NCI-H748 treated with DMSO at 0.1 percent for 48 hours (cell line): ENCODE data around the gene LGR5.
A peak's percentile ranks its signal among the peaks of the same experiment; 100 is the strongest.

Source experiments
- DNase-seq: peaks from one replicate; lab custom pipeline; 2025; lab: John Stamatoyannopoulos, UW

Gene LGR5, protein sequence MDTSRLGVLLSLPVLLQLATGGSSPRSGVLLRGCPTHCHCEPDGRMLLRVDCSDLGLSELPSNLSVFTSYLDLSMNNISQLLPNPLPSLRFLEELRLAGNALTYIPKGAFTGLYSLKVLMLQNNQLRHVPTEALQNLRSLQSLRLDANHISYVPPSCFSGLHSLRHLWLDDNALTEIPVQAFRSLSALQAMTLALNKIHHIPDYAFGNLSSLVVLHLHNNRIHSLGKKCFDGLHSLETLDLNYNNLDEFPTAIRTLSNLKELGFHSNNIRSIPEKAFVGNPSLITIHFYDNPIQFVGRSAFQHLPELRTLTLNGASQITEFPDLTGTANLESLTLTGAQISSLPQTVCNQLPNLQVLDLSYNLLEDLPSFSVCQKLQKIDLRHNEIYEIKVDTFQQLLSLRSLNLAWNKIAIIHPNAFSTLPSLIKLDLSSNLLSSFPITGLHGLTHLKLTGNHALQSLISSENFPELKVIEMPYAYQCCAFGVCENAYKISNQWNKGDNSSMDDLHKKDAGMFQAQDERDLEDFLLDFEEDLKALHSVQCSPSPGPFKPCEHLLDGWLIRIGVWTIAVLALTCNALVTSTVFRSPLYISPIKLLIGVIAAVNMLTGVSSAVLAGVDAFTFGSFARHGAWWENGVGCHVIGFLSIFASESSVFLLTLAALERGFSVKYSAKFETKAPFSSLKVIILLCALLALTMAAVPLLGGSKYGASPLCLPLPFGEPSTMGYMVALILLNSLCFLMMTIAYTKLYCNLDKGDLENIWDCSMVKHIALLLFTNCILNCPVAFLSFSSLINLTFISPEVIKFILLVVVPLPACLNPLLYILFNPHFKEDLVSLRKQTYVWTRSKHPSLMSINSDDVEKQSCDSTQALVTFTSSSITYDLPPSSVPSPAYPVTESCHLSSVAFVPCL

DNA sequence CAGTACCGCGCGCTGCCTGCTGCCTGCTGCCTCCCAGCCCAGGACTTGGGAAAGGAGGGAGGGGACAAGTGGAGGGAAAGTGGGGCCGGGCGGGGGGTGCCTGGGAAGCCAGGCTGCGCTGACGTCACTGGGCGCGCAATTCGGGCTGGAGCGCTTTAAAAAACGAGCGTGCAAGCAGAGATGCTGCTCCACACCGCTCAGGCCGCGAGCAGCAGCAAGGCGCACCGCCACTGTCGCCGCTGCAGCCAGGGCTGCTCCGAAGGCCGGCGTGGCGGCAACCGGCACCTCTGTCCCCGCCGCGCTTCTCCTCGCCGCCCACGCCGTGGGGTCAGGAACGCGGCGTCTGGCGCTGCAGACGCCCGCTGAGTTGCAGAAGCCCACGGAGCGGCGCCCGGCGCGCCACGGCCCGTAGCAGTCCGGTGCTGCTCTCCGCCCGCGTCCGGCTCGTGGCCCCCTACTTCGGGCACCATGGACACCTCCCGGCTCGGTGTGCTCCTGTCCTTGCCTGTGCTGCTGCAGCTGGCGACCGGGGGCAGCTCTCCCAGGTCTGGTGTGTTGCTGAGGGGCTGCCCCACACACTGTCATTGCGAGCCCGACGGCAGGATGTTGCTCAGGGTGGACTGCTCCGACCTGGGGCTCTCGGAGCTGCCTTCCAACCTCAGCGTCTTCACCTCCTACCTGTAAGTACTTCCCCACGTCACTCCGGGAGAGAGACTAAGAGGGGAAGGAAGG is at the start of gene LGR5:
LGR5 (plus strand) TSS at position 186 of the 732 bp plus-strand sequence; CDS start at position 469, 283 bp downstream.
- DNase-seq, result peak; percentile 68

DNA sequence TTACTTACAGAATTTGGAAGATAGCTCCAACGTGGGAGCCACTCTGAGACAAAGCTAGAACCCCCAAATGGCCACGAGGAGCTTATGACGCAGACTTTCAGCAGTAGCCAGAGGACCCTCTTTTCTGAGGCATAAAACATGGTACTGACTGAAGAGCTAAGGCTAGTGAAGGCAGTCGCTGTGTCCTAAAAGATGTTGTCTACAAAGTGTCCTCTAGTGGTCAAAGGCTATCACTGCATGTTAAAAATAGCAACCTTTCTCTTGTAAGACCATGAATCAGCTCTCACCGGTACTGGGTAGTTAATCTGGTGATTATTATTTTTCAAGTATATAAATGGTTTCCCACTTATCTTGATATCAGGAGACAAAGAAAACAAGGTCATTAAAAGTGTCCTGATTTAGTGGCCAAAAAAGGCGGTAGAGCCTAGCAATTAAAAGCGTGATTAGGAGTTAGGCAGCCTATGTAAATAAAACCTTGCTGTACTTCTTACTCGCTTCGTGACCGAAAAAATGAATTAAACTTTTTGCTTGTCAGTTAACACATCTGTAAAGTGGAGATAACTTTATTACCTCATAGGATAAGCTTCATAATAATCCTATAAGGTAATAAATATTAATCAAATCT is 47.0 kb upstream of the LGR5 start:
- DNase-seq, result peak; percentile 86

DNA sequence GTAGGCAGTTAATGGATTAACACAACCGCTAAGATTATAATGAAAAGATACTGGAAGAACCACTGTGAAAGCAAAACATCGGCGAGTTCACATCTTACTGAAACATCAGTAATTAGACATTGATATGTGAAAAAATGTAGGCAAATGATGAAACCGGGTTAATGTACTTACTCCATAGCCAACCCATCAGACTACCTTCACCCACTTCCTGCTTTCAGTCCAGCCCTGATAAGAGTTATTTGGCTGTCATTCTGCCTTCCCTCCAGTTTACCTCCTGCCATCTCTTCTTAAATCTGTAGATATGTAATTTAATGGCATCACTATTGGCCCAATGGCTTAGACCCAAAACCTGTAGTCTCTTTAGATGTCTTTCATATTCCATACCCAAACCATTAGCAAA is 46.0 kb upstream of the LGR5 start:
- DNase-seq, result no peak

DNA sequence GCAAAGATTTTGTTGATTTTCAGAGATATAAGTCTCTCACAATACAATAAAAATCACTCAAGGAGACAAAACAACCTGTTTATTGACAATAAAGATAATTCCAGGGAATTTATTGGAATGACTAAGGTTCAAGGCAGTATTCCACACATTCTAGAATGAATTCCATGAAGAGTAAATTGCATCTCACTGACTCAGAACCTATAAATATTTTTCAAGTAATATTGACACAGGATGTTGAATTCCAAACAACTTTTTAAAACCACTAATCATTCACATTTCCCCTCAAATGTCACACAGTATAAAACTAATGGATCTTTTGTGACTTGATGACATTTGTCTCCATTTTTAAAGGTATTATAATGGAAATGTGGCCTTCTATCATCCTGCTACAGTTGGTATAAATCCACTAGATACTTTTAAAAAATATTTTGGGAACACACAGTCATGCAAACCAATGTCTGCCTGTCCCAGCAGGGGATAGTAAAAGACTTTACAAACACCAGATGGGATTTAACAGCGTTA is 42.1 kb upstream of the LGR5 start:
- no peak for DNase-seq

DNA sequence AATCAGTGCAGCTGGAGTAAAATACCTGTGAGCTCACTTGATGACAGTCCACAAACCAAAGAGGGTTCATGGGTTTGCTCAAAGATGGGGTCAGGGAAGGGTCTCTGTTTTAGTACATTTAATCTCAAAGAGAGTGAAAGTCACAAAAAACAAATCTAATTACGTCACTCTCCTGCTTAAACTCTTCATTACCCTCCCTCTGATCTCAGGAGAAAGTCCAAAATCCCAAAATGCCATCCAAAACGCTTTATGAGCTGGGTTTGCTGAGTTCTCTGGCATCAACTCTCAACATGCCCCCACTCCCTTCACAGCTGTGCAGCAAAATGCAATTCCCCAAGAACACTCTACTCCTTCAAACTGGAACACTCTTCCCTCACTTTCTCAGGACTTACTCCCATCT is 40.4 kb upstream of the LGR5 start:
- no peak for DNase-seq

DNA sequence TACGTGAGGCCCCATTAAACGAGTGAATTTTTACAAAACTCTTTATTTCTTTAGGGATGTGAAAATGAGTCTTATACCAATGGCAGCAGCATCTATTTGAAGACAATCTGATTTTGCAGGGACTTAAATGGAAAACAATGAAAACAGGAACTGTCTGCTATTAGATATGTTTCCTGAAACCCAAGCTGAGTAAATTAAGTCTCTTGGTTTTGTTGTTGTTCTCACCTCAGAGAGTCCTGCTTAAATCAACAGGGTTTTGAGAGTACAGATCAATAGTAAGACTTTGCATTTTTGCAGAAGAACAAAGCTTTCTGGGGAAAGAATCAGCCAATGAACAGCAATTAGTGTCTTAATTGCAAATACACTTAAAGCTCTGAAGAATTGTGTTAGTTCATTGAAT is 39.1 kb upstream of the LGR5 start:
- DNase-seq, result no peak

DNA sequence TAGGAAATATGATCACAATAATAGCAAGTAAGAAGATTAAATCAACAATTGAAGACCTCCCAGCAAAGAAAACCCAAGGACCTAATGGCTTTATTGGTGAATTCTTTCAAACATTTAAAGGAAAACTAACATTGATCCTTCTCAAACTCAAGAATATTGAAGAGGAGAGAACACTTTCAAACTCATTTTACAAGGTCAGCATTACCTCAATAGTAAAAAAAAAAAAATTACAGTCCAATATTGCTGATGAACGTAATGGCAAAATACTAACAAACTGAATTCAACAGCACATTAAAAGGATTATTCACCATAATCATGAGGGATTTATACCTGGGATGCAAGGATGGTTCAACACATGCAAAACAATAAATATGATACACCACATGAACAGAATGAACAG is 33.7 kb upstream of the LGR5 start:
- DNase-seq, result no peak

DNA sequence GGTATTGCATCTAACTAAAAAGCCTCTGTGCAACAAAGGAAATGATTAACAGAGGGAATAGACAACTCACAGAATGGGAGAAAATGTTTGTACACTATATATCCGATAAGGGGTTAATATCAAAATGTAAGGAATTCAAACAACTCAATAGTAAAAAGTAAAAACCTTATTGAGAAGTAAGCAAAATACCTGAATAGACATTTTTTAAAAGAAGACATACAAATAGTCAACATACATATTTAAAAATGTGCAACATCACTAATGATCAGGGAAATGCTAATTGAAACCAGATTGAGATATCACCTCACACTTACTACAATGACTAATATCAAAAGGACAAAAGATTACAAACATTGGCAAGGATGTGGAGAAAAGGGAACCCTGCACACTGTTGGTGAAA is 31.9 kb upstream of the LGR5 start:
- DNase-seq, result no peak

DNA sequence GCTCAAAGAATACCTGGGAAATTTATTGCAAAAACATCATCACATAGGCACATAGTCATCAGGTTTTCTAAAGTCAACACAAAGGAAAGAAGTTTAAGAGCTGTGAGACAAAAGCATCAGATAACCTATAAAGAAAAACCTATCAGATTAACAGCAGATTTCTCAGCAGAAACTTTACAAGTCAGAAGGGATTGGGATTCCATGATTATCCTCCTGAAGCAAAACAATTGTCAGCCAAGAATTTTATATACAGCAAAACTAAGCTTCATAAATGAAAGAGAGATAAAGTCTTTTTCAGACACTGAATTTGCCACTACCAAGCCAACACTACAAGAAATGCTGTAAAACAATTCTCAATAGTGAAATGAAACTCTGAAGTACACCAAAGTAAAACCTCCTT is 28.8 kb upstream of the LGR5 start:
- DNase-seq, result no peak

DNA sequence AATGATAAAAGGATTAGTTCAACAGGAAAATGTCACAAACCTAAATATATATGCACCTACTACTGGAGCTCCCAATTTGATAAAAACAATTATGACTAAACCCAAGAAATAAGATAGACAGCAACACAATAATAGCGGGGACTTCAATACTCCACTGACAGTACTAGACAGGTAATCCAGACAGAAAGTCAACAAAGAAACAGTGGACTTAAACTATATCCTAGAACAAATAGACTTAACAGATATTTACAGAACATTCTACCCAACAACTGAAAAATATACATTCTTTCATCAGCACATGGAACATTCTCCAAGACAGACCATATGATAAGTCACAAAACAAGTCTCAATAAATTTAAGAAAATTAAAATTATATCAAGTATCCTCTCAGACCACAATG is 28.0 kb upstream of the LGR5 start:
- DNase-seq, result no peak

DNA sequence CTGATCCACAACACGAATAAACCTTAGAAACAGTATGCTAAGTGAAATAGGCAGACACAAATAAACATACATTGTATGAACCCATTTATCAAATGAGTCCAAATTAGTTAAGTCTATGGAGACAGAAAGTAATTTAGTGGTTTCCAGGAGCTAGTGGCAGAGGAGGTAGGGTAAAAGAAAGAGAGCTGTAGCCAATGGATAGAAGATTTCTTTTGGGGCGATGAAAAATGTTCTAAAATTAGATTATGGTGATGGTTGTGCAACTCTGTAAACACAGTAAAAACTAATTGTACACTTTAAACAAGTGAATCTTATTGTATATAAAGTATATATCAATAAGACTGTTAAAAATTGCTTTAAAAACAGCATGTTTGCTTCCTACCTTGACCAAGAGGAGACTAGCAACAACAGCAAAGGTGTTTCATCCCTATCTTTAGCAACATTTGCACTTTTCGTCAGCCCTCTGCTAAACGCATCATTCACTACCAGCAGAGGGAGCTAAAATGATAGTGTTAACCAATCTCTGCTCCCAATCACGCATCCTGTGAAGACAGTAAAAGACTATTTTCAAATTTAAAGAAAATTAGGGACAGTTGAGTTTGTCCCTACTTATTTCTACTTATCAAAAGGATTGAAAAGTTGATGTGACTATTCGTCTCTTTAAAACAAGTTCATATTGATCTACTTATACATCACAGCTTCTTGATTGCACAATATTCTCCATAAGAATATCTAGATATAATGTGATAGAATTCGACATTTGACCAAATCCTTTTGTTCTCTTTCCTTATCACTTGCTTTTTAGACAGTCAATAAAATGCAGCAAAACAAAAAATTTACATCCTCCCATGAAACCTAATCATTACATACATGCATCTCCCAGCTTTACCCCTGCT is 24.0 kb upstream of the LGR5 start:
- DNase-seq, result peak; percentile 70

DNA sequence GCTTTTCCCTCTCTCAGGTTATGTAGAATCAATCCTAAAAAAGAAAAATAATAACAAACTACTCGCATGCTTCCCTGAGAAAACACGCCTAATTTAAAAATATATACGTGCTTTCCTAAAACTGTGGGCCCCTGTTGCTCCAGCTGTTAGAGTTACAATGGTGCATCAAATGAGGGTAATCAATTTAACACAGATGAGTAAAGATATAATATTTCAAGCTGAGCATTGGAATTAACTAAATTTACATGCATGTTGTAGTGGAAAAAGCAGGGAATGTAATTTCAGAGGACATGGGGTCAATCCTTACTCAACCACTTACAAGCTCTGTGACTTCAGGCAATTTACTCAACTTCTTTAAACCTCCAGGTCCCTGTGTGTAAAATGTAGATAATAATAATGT is 22.4 kb upstream of the LGR5 start:
- DNase-seq, result no peak

DNA sequence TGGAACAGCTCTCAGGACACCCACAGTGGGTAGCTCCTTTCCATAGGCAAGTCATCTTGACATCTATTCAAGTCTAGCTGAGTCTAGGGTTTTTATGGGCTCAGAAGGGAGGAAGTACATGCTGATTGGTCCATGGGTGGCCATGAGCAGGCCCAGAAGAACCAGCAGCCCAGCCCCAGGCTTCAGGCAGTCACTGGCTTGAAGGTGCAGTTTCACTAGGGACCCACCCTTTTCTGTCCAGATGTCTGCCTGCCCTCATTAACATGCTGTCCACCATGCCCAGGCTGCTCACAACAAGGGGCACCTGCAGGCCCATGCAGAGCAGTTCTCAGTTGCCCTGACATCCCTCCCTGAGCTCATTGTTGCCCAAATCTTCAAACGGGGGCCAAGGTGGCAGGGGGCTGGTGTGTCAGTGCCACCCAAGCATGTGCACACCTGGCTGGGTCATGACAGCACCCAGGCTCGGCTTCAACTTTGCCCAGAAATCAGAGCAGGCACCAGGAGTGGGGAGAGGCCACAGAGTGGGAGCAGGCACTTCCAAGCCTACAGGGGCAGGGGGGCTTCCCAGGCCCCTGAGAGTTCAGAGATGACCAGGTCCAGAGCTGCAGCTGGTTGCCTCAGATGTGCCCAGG is 18.7 kb upstream of the LGR5 start:
- no peak for DNase-seq

DNA sequence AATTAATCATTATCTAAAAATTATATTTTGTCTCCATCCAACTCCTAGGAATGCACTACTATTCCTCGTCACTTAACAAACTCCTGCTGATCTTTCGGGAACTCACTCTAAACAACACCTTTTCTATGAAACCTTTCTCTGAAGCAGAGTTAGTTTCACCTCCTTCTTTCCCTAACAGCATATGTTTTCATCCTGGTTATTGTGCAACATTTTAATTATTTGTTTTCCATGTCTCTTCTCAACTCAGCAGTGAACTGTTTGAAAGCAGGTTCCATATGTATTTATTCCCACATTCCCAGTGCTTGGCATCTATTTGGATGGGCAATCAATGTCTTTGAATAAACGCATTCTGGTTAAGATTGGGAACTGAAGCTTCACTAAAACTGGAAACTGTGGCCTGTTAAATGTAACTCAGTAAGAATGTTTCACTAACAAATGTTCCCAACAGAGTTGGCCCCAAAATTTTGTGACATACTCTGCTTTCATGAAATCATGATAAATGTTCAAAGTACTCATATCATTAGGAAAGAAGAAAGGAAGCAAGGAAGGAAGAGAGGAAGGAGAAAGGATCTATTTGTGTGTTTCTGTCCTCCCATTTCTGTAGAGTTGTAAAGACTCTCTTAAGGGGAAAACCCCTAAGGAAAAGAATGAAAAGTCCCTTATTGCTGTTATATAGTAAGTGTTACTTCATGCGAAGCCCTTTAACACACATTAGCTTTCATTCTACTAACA is 13.9 kb upstream of the LGR5 start:
- DNase-seq, result no peak

DNA sequence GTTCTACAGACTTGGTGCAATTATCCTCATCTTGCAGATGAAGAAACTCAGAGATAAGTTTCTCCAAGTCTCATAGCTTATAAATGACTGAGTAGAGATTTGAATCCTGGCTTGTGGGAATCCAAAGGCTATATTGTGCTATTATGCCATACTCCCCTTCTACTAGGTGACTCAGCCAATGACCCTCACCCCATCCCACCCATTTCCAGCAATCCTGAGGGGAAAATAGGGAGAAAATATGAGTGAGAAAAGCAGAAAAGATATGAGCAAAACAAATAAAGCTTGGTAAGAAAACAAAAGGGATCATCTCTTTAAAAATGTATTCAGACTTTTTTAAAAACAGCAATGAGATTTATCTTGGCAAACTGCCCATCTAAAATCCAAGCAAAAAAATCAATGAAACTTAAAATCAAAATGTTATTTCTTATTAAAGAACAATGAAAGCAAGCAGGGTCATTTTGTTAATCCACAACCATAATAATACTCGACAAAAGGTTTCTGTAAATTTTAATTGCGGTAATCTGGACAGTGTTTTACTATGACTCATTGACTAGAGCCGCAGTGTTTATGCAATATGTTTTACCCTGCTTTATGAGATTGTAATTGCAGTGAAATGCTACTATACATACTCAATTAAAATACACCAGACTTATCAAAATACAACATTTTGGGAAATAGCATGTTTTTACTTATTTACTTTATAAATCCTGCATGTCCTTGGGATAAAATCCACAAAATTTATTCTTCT is 13.1 kb upstream of the LGR5 start:
- no peak for DNase-seq

DNA sequence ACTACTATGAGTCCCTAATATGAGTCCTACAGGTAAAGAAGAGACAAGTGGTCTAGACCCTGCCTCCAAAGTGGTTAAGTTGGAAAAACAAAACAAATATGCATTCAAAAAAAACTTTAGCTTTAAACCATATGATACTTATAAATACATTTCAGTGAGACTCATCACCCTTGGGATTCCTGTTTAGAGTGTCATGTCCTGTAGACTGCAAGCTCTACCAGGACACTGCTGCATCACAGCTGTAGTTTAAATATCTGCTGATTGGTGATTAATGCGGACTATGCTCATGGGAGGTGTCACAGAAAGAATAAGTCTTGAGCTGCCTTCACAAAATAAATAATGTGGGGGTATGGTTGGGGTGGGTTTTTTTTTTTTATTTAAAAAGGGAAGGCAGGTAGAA is 8.8 kb upstream of the LGR5 start:
- DNase-seq, result no peak

DNA sequence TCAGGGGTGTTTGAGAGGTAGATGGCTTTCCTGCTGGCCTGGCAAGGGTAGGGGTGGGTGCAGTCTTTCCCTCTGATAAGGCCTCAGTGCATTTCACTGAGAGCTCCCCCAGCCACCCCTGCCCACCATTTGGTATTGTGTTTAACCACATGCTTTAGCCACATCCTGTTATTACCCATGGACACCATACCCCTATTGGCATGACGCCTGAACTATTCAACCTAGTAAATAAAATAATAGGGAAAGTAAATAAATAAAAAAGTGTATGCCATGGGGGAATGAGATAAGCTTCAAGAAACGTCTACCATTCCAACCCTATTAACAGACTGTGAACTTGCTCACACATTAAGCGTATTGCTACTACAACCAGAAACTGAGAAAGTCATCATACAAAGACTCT is 7.6 kb upstream of the LGR5 start:
- DNase-seq, result no peak

DNA sequence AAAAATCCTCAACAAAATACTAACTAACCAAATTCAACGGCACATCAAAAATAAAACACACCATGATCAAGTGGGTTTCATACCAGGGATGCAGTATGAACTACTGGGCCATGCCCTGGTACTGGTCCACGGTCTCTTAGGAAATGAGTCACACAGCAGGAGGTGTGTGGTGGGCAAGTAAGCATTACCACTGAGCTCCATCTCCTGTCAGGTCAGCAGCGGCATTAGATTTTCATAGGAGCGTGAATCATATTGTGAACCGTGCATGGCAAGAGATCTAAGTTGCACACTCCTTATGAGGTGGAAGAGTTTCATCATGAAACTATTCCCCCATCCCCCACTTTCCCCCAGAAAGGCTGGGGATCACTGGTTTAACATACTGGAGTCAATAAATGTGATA is 6.7 kb upstream of the LGR5 start:
- no peak for DNase-seq

DNA sequence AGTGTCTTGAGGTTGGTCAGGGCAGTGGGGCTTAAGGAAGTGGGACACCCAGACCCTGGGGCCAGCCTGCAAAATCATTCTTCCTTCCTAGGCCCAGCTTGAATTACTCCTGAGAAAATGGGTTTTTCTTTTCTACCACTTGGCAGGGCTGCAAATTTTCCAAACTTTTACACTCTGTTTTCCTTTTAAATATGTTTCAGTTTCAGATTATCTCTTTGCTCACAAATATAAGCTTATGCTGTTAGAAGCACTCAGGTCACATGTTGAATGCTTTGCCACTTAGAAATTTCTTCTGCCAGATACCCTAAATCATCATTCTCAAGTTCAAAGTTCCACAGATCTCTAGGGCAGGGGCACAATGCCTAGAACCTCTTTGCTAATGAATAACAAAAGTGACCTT is 2.9 kb upstream of the LGR5 start:
- no peak for DNase-seq
